ENCODE data around the gene GSTT4. TPM values are rescaled to one million over a fixed set of nuclear protein-coding genes. Genes with fewer than 3 reads are reported as not detected.
"Not testable (repeated sequence)": the region's sequence is repeated elsewhere in the genome, so short reads cannot be mapped to it uniquely, and the experiment has no call there.

The GSTT4 gene
- total RNA-seq, 1 donor from 2014 or later: not detected

DNA sequence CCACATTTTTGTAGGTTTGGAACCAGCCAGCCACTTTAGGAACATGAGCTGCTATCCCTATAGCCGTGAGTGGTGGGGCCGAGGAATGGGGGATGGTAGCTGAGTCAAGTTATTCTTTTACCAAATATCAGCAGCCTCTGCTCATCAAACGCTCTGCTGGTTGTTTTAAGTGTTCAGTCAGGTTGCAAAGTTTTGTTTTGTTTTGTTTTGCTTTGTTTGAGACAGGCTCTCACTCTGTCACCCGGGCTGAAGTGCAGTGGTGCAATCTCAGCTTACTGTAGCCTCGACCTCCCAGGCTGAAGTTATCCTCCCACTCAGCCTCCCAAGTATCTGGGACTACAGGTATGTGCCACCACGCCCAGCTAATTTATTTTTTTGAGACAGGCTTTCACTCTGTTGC lies 20.2 kb upstream of the GSTT4 start:
- DNase-seq (ENCODE audit: low spot score): no peak

DNA sequence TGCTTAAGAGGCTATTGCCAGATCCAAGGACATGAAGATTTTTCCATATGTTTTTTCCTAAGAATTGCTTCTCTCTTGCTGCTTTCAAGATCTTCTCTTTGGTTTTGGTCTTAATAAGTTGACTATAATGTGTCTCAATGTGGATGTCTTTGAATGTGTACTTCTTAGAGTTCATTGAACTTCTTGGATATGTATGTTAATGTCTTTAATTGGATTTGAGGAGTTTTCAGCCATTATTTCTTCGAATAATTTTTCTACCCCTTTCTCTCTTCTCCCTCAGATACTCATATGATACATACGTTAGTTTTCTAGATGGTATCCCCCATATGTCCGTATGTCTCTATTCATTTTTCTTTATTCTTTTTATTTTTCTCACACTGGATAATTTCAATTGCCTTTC lies 19.1 kb upstream of the GSTT4 start:
- DNase-seq (ENCODE audit: low spot score): no peak

DNA sequence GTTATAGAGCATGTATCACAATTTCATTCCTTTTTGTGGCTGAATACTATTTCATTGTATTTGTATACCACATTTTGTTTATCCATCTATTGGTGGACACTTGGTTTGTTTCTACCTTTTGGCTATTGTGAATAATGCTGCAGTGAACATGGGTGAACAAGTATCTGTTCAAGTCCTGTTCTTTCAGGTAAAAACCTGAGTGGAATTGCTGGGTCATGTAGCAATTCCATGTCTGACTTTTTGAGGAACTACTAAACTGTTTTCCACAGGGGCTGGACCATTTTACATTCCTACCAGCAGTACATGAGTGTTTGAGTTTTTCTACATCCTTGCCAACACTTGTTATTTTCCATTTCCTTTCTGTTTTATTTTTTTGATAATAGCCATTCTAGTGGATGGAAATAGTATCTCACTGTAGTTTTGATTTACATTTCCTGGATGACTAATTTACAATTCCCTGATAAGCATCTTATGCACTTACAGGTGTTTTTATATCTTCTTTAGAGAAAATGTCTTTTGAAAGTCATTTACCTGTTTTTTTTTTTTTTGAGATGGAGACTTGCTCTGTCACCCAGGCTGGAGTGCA lies 18.0 kb upstream of the GSTT4 start:
- DNase-seq (ENCODE audit: low spot score): no peak

DNA sequence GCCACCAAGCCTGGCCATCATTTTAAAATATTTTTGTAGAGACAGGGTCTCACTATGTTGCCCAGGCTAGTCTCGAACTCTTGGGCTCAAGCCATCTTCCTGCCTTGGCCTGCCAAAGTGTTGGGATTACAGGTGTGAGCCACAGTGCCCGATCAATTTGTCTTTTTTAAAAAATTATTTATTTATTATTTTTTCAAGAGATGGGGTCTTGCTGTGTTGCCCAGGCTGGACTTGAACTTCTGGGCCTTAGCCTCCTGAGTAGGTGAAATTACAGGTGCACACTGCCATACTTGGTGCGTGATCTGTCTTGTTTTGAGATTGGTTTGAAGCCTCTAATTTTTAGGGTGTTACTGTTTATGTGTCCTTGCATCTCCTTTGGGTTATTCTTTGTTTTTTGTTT lies 16.1 kb upstream of the GSTT4 start:
- no peak for DNase-seq (ENCODE audit: low spot score)

DNA sequence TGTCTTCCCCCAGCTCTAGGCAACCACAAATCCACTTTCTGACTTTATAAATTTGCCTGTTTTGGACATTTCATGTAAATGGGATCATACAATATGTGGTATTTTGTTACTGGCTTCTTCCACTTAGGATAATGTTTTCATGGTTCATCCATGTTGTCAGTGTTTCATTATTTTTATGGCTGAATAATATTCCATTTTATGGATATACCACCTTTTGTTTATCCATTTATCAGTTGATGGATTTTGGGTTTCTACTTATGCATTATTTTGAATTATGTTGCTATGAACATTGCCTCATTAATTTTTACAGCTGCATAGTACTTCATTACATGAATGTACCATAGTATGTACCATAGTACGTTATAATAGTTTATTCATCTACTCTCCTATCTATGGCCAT lies 10.9 kb upstream of the GSTT4 start:
- DNase-seq (ENCODE audit: low spot score): no peak

DNA sequence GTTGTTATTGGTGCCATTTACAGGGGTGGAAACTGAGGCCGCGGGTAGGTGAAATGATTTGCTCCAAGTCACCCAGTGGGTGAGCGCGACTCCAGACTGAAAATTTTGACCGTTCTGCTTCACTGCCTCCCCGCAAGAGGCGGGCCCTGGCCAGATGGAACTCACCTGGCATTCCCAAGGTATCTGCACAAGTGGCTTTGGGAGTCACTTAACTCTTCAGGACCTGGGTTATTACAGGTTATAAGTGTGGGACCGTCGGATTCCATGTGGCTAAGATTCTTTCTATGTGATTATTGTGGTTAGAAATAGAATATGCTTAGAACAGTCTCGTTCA lies 6.4 kb upstream of the GSTT4 start:
- no peak for DNase-seq (ENCODE audit: low spot score)

DNA sequence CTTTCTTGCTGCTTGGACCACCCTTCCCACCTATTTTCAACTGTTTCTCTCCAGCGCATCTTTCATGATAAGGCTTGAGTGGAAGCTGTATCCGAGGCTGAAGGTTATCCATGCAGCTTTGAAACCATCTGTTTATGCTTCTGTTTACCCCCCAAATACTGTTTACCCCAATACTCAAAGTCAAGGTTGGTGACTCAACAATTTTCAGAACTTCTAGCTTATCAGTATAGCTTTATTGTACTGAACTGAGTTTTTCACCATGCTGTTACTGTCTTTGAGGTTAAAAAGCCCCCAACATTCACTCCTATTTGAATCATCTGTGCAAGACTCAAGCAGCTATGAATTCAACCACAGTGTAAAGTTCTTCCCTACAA lies 4.8 kb upstream of the GSTT4 start:
- DNase-seq (ENCODE audit: low spot score): no peak

DNA sequence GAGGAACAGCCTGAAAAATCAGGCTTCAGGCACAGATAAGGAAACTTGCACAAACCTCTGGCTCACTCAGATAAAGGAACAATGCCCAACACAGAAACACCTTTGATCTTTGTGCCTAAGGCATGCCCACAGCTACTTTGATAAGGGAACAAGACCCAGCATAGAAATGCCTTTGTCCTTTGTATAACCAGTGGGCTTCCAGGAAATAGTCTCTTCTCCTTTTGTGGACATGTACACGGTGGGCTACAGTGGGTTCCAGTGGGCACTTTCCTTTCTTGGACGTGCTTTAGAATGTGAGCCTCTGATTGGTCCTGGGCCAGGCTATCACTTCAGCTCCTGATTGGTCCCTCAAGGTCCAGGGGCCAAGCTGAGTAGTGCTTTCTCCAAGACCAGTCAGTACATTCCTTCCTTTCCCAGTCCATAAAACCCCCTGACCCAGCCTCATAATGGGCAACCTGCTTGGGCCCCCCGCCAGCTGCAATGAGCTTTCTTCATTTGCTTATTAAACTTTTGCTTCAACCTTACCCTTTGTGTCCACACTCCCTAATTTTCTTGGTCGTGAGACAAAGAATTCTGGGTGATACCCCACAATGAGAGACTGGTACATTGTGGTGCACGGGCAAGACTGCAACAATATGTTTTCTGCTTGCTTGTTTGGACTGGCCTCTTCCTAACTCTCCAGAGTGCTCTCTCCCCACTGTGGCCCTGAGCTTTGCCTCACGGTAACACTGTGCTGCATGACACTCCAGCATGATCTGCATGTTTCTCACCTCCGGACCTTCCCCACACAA lies 4.2 kb upstream of the GSTT4 start:
- DNase-seq (ENCODE audit: low spot score): no peak

DNA sequence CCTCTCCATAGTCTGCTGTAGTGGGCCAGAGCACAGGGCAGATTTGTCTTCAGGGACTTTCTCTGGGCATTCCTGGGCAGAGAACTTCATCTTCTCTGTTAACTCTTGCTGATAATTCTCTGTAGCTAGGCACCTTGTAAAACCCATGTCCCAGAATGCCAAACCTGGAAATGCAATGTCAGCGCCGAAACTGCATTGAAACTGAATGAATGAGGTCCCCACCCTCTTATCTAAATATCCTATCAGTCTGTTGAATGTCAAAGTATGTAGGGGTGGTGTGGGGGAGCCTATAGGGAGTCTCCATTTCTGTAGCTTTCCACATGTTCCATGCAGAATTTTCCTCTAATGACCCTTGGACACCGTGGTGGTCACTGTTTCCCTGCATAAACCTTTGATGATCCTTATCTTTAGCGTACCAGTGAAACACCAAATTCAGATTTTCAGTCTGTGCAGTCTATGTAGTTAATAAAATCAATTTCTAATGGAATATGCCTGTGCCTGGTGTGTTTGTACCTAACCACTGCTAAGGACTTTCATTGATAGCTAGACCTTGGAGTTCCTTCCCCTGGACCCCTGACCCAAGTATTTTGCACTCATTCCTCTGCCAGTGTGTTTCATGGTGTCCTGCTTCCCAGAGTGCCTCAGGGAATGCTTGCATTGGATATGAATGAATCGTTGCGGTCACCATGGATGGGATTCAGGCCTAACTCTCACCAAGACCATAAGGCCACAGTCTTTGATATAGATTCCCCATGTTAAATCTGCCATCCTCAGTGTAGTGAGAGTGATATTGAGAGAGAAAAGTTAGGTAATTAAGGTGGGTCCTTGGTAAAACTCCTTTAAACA lies 3.4 kb upstream of the GSTT4 start:
- DNase-seq (ENCODE audit: low spot score): no peak

DNA sequence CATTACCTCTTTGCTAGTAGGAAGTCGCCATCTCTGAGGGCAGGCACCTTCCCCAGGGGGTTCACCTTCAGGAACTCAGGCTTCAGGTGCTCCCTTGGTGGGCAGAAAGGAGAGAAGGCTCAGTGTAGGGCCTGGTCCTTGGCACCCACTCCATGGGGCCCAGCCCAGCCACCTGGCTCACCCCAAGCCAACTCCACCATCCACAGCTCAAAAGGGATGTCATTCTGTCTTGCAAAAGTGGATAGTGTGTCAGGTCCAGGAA lies 2.7 kb upstream of the GSTT4 start:
- no peak for DNase-seq (ENCODE audit: low spot score)

DNA sequence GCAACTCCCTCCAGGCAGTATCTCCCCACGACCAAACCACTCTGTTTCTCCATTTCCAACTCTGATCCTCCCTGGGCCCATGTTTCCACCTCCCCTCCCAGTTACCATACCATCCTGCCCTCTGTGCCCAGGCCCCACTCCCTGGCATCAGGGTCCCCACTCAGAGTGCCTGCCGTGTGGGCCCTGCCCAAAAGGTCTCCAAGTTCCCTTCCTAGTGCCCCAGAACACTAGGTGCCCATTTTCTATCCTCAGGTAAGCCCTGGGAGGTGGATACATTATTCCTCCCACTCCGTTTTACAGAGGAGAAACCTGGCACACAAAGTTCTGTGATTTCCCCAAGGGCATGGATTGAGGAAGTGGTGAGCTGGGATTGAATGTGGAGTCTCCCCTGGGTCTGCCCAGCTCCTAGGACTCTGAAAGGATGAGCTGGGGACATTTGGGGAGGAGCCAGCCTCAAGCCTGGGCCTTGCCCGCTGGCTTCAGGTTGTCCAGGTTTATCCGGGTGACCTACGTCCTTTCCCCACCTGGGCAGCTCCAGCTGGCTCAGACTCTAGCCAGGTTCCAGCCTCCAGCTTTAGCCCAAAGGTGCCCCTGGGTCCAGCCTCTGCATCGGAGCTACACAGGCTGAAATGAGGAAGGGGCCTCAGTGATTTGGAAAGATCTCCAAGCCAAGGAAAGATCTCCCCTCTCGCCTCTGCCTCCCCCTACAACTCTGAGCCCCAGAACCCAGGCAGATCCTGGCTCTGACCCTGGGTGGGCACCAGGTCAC lies 2.2 kb upstream of the GSTT4 start:
- DNase-seq (ENCODE audit: low spot score): no peak

DNA sequence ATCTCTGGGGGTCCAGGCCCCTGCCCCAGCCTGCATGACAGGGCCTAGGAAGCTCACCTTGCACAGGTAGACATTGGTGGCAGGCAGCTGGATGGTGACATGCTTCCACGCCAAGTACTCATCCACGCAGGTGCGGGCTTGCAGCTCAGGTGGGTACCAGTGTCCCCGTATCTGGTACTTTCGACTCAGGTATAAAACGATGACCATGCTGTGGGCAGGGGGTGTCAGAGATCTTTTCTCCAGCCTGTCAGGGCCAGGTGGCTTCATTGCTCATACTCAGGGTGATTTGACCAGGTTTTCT lies 1.6 kb upstream of the GSTT4 start:
- DNase-seq (ENCODE audit: low spot score): no peak

DNA sequence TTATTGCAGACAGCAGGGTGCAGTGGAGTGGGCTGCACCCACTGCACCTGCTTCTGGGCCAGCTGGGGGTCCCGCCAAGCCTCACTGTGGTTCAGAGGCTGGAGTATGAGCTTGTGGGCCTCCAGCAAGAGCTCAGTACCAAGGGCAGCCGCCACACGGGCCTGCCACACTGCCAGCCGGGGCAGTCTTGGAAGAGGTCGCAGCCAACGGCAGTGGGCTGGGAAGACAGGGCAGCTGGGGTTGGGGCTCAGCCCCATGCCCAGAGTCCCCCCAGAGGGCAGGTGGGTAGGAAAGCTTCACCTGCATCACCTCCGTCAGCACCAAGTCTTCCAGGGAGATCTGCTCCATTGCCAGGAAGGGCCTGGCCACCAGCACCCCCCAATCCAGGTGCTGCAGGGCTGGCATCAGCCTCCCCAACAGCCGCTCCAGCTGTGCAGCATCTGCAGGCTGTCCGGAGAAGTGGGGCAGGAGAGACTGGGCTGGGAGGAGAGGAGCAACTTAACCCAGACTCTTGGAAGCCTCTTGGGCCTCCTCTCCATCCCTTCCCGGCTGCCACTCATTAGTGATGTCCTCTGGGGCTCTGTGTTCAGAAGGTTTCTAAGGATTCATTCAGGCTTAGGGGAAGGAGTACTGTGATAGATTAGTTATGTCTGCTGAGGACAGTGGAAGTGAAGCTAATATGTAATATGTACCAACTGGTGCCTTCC lies 1.1 kb upstream of the GSTT4 start:
- no peak for DNase-seq (ENCODE audit: low spot score)

DNA sequence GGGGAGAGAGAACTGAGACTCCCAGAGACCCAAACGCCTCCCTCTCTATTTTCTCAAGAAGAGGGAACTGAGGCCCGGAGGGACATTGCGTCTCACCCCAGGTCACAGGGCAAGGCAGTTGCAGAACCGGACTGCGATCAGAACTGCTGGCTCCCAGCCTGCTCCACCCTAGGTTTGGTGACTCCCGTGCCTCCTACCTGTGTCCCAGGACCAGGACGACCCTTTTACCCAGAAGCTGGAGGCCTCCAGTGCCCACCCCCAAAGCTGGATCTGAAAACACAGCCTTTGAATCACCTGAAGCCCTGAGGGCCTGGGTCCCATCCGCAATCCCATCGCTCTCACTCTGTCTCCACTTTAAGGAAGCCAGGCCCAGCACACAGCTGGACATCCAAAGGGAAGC lies 1.4 kb downstream of the GSTT4 start:
- DNase-seq (ENCODE audit: low spot score): no peak

DNA sequence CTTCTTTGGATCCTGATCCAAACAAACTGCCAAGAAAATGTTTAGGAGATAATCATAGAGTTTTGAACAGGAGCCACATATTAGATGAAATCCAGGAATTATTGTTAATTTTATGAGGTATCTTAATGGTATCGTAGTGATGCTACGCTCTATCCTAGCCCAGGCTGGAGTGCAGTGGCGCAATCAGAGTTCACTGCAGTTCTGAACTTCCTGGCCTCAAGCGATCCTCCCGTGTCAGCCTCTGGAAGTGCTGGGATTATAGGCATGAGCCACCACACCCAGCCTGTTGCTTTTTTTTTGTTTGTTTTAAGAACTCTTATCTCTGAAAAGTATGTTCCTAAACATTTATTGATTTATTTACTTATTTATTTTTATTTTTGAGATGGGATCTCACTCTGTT lies 2.4 kb downstream of the GSTT4 start:
- DNase-seq (ENCODE audit: low spot score): no peak

DNA sequence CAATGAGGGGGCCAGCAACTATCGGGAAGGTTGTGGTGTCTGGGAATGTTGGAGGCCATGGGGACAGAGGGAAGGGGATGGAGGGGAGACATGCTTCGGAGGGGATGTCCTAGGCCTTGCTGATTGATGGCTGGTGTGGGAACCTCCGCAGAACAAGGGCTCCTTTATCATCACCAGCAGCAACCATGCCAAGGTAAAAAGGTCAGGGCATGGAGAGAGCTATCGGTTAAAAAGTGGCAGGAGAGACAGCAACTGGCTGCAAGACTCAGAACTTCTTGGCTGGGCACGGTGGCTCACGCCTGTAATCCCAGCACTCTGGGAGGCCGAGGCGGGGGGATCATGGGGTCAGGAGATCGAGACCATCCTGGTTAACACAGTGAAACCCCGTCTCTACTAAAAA lies 3.0 kb downstream of the GSTT4 start:
- no peak for DNase-seq (ENCODE audit: low spot score)

DNA sequence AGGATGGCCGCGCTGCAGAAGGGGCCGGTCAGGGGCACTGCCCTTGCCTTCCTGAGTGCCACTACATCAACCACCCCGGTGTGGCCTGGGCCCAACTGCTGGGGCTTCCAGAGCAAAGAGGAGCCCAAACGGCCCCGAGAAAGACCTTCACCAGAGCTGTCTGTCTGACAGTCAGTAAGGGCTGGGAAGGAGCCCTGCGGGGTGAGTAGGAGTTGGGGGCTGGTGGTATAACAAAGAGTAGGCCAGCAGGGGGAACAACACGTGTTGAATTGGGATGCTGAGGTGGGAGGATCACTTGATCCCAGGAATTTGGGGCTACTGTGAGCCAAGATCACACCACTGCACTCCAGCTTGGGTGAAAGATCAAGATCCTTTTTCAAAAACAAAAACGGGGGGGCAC lies 3.9 kb downstream of the GSTT4 start:
- DNase-seq (ENCODE audit: low spot score): no peak

DNA sequence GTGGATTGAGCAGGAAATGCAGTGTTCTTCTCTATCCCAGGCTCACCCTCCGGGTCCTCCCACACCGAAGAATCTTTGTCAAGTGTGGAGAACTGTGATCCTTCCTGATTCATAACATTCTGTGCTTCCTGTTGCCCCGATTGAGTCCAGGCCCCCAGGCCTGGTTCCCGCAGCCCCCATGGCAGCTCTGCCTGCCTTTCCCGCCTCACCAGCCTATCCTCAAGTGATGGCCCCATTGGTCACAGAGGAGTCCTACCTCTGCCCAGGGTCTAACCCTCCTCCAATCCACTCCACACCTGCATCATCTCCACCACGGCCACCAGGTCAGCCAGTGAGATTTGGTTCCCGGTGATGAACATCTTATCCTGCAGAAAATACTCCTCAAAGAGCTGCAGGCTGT lies 5.5 kb downstream of the GSTT4 start:
- not testable (repeated sequence) for DNase-seq (ENCODE audit: low spot score)

DNA sequence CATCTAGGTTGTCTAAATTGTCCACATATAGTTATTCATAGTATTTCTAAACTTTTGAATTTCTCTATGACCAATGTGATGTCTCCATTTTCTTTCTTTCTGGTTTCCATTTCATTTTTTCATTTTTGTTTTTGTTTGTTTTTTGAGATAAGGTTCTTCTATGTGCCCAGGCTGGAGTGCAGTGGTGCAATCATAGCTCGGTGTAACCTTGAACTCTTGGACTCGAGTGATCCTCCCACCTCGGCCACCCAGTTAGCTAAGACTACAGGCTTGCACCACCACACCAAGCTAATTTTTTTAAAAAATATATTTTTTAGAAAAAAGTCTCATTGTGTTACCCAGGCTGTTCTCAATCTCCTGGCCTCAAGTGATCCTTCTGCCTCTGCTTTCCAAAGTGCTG lies 8.2 kb downstream of the GSTT4 start:
- DNase-seq (ENCODE audit: low spot score): no peak

DNA sequence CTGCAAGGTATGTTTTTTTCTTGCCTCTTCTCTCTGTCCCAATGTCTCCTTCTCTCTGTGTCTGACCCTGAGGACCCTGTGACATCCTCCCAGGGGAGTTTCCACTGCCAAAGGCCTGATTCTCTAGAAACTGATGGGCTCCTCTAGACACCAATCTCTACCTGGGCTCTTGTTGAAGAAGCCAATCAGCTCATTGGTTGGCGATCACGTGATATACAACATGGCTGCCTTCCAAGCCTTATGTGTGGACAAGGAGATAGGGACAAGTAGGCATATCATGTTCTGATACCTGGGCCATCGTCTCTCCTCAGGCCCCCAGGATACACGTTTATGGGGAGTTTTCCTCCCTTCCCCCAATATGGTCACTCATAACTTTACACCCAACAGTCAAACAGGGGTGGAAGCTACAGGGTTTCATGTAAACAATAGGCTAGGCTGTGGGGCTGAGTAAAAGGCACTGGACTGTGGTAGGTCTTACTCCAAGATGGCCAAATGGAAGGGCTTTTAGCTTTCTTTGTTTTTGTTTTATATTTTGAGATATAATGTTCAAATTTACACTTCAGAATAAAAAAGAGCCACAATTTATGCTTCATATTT lies 11.6 kb downstream of the GSTT4 start:
- not testable (repeated sequence) for DNase-seq (ENCODE audit: low spot score)

DNA sequence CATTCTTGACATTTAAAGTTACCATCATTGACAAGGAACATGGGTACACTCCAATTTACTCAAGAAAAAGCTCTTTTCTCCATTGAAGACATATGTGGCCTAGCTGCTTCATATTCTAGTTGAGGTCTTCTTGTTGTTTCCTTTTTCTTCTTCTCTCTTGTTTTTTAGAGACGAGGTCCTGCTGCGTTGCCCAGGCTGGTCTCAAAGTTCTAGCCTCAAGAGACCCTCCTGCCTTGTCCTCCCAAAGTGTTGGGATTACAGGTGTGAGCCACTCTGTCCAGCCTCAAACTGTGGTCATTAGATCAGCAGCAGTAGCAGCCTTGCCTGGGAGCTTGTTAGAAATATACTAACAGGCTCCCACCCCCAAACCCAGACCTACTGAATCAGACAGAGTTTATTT lies 12.2 kb downstream of the GSTT4 start:
- DNase-seq (ENCODE audit: low spot score): not testable (repeated sequence)

Measured in umbilical cord (tissue), 2 donors.